Stimulated activated CD4-positive, alpha-beta T cell treated with anti-CD3 and anti-CD28 coated beads, Interleukin-4, amount 100 ng/mL, for 48 hours (primary cell): Measurements from ENCODE around the gene LAMA2.

ENCODE experiments used
- DNase-seq, 2 donors: peaks; one replicate each; pipeline ENCODE4 v3.0.0-alpha.2; 2020; ENCODE audit warnings: low read depth in 2 of 2

Gene LAMA2, protein sequence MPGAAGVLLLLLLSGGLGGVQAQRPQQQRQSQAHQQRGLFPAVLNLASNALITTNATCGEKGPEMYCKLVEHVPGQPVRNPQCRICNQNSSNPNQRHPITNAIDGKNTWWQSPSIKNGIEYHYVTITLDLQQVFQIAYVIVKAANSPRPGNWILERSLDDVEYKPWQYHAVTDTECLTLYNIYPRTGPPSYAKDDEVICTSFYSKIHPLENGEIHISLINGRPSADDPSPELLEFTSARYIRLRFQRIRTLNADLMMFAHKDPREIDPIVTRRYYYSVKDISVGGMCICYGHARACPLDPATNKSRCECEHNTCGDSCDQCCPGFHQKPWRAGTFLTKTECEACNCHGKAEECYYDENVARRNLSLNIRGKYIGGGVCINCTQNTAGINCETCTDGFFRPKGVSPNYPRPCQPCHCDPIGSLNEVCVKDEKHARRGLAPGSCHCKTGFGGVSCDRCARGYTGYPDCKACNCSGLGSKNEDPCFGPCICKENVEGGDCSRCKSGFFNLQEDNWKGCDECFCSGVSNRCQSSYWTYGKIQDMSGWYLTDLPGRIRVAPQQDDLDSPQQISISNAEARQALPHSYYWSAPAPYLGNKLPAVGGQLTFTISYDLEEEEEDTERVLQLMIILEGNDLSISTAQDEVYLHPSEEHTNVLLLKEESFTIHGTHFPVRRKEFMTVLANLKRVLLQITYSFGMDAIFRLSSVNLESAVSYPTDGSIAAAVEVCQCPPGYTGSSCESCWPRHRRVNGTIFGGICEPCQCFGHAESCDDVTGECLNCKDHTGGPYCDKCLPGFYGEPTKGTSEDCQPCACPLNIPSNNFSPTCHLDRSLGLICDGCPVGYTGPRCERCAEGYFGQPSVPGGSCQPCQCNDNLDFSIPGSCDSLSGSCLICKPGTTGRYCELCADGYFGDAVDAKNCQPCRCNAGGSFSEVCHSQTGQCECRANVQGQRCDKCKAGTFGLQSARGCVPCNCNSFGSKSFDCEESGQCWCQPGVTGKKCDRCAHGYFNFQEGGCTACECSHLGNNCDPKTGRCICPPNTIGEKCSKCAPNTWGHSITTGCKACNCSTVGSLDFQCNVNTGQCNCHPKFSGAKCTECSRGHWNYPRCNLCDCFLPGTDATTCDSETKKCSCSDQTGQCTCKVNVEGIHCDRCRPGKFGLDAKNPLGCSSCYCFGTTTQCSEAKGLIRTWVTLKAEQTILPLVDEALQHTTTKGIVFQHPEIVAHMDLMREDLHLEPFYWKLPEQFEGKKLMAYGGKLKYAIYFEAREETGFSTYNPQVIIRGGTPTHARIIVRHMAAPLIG (N-terminal part only)

GRCh38 chr6:128882991-128883611, at the start of gene LAMA2:
Gene LAMA2 (plus strand): TSS chr6:128883138. CDS start chr6:128883246, 108 bp downstream.
- no peak for DNase-seq

- DNase-seq: no peak
Observed at GRCh38 chr6:128836761-128837160, 46.2 kb upstream of the LAMA2 start.

DNA sequence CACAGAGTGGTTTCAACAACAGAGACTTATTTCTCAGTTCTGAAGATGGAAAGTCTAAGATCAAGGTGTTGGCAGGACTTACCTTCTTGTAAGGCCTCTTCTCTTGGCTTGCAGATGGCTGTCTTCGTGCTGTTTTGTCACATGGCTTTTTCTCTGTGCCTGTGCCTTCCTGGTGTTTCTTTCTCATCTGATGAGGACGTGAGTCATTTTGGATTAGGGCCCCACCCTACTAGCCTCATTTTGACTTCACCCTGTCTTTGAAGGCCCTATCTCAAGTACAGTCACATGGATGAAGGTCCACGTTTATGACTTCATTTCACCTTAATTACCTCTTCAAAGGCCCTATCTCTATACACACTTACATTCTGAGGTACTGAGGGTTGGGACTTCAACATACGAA, 41.4 kb upstream of the LAMA2 start:
- no peak for DNase-seq

- DNase-seq: no peak
Observed at GRCh38 chr6:128844598-128844997, 38.3 kb upstream of the LAMA2 start.

GRCh38 chr6:128847431-128848210, 35.3 kb upstream of the LAMA2 start:
- no peak for DNase-seq

GRCh38 chr6:128848212-128848935, 34.6 kb upstream of the LAMA2 start:
- DNase-seq: no peak

- DNase-seq: no peak
Observed at GRCh38 chr6:128855581-128856085, 27.3 kb upstream of the LAMA2 start.

DNA sequence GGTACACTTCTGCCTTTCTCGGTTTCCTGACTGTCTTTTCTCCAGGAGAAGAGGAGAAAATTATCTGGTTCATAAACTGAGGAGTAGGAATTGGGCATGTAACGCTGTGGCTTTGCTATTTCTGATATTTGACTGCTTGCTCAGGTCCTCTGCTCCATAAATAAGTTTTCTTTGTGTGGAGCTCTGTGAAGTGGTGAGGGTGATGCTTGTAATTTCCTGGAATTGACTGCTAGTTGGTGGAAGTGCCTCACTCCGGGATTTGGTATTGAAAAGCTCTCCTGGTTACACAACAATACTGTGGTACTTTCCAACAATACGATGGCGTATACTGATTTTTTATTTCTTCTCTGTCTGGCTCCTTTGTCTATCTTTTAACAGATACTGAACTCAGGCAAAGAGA, 25.1 kb upstream of the LAMA2 start:
- DNase-seq: no peak

DNA sequence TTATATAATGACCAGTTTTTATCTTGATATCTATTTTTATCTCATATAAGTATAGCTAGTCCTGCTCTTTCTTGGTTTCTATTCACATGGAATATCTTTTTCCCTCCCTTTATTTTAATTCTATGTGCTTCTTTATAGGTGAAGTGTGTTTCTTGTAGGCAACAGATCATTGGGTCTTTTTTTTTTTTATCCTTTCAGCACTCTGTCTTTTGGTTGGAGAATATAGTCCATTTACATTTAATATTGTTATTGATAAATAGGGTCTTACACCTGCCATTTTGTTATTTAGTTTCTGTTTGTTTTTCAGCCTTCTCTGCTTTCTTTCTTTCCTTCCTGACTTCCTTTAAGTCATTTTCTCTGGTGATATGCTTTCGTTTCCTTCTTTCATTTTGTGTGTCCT, 22.2 kb upstream of the LAMA2 start:
- no peak for DNase-seq

- no peak for DNase-seq
Observed at GRCh38 chr6:128863983-128864382, 19.0 kb upstream of the LAMA2 start.

GRCh38 chr6:128870746-128871145, 12.2 kb upstream of the LAMA2 start:
- DNase-seq: no peak

- no peak for DNase-seq
Observed at GRCh38 chr6:128874863-128875262, 8.1 kb upstream of the LAMA2 start.

DNA sequence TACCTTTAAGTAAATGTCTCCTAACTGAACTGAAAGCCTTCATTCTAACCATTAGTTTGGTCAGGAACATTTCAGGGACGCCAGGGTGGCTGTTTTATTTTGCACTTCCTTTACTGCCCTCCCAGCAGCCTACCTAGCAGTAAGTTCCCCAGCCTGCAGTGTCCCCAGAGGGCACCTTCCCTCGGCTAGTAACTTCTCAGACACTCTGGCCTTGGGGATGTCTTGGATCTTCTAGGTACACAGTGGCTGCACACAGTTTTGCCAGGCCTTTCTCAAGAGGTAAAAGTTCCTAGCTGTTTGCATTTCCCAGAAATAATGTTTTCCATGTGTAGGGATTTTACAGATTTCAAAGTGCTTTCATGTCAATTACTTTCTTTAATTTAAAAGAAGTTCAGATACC, 378 bp upstream of the LAMA2 start:
- DNase-seq: no peak

- DNase-seq: no peak
Observed at GRCh38 chr6:128883906-128884305, 968 bp downstream of the LAMA2 start.

- no peak for DNase-seq
Observed at GRCh38 chr6:128885381-128885780, 2.4 kb downstream of the LAMA2 start.

- DNase-seq: no peak
Observed at GRCh38 chr6:128886706-128887105, 3.8 kb downstream of the LAMA2 start.

GRCh38 chr6:128888444-128889175, 5.7 kb downstream of the LAMA2 start:
- no peak for DNase-seq

DNA sequence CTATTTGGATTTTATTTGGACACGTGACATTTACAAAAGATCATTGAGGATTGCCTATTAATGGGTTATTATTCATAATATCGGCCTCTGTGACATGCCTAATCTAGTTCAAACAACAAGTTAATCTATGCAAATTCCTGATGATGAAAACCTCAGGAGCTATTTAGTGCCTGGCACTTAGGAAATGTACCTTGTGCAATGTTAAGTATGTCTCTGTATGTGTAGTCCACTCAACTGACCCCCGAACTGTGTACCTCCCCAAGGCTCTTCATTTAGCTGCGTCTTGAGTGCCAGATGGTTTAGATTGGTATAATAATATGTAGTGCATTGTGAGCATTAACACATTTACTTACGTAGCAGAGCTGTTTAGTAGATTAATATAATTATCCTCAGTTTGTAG, 6.9 kb downstream of the LAMA2 start:
- no peak for DNase-seq

DNA sequence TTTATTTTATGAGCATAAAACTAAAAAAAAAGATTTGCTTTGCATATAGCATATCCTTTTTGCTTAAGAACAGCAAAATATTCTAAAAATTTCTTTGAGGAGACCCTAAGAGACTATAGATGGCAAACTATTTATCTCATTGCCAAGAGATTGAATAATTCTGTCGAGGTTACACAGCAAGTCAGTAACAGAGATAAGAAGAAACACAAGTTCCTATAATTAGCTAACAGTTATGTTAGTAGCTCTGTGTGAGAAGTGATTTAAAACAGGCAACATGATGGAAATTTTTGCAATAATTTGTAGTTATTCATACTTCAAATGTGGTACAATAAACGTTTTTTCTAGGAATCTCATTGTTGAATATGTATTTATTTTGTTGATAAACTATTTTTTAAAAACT, 9.1 kb downstream of the LAMA2 start:
- no peak for DNase-seq
